H1 (cell line): Measurements from ENCODE around the gene PHRF1. TPM values are rescaled to one million over a fixed set of nuclear protein-coding genes. Genes with fewer than 3 reads are reported as not detected.

Experiments used
- CTCF ChIA-PET: fragments of 300-600 bp; sonication (Branson Sonifier 250); formaldehyde crosslinking; loops from one replicate; lab custom pipeline; 2021; ENCODE audit not compliant: partially characterized antibody; lab: Charles Lee
- POLR2A ChIA-PET: fragments of 300-600 bp; sonication (Branson Sonifier 250); formaldehyde crosslinking; loops from one replicate; lab custom pipeline; 2021; ENCODE audit warnings: inconsistent platforms; ENCODE audit not compliant: partially characterized antibody; lab: Charles Lee
- DNase-seq, 2 experiments: peaks; one replicate each; pipeline versions ENCODE4 v3.0.0 to v3.0.0-alpha.2; 2010 to 2022; ENCODE audit warnings: low spot score in 2 of 2, low read depth in 1 of 2, mixed read lengths in 1 of 2
- FAIRE-seq: peaks from 2 replicates; lab custom pipeline; 2011; peaks lifted over from hg19 to GRCh38; lab: Jason Lieb, UNC
- H2AFZ ChIP-seq: 2 replicates; pipeline ENCODE4 v1.8.1; 2012; ENCODE audit warnings: low read length, inconsistent platforms
- H2AK5ac ChIP-seq: 2 replicates; pipeline ENCODE4 v1.6.1; 2013; ENCODE audit warnings: low read depth, low read length
- H2BK120ac ChIP-seq: replicated peaks from 2 replicates; pipeline ENCODE3; 2013; ENCODE audit warnings: low read depth, low read length, inconsistent platforms
- H2BK12ac ChIP-seq: 2 replicates; pipeline ENCODE4 v1.6.1; 2013; ENCODE audit warnings: low read depth, low read length
- H2BK15ac ChIP-seq: 2 replicates; pipeline ENCODE4 v1.6.1; 2013; ENCODE audit warnings: low read length
- H2BK20ac ChIP-seq: 2 replicates; pipeline ENCODE4 v1.6.1; 2013; ENCODE audit warnings: low read length
- H2BK5ac ChIP-seq: 2 replicates; pipeline ENCODE4 v1.6.1; 2013; ENCODE audit warnings: low read depth, low read length
- H3K14ac ChIP-seq: 2 replicates; pipeline ENCODE4 v1.6.1; 2013; ENCODE audit warnings: inconsistent platforms; ENCODE audit not compliant: insufficient read length
- H3K18ac ChIP-seq: 2 replicates; pipeline ENCODE4 v1.6.1; 2013; ENCODE audit warnings: low read length; ENCODE audit errors: extremely low read depth
- H3K23ac ChIP-seq: 2 replicates; pipeline ENCODE4 v1.6.1; 2013; ENCODE audit warnings: inconsistent platforms; ENCODE audit not compliant: insufficient read length
- H3K23me2 ChIP-seq: 2 replicates; pipeline ENCODE4 v1.6.1; 2013; ENCODE audit warnings: low read depth, low read length
- H3K27ac ChIP-seq: 2 replicates; pipeline ENCODE4 v1.6.1; 2011; ENCODE audit warnings: low read depth, low read length, inconsistent platforms
- H3K27me3 ChIP-seq, 4 experiments: replicated peaks in 1 of 4; 1 replicate in 1 of 4; 2 replicates in 3 of 4; pipeline versions ENCODE4 v1.6.1 to v1.8.1; 2011 to 2013; ENCODE audit warnings: low read length in 3 of 4, mild to moderate bottlenecking in 3 of 4, inconsistent platforms in 2 of 4, mixed read lengths in 2 of 4, moderate library complexity in 1 of 4; ENCODE audit not compliant: control insufficient read depth in 3 of 4, insufficient read depth in 3 of 4; ENCODE audit errors: extremely low read depth in 1 of 4
- H3K36me3 ChIP-seq, 4 experiments: 2 replicates each; pipeline versions ENCODE4 v1.6.1 to v1.8.1; 2011 to 2013; ENCODE audit warnings: mild to moderate bottlenecking in 4 of 4, low read length in 3 of 4, moderate library complexity in 2 of 4, control low read depth in 1 of 4, inconsistent platforms in 1 of 4; ENCODE audit not compliant: insufficient read depth in 4 of 4, control insufficient read depth in 2 of 4
- H3K4ac ChIP-seq: replicated peaks from 2 replicates; pipeline ENCODE3; 2013; ENCODE audit warnings: low read length, low read depth, mixed read lengths, inconsistent platforms; ENCODE audit not compliant: insufficient read length
- H3K4me1 ChIP-seq, 4 experiments: replicated peaks in 1 of 4; 1 replicate in 1 of 4; 2 replicates in 3 of 4; pipeline versions ENCODE4 v1.6.1 to v1.8.1; 2011 to 2013; ENCODE audit warnings: low read length in 3 of 4, inconsistent platforms in 2 of 4, mixed read lengths in 1 of 4; ENCODE audit not compliant: insufficient read depth in 4 of 4, control insufficient read depth in 3 of 4
- H3K4me2 ChIP-seq, 2 experiments: 2 replicates each; pipeline versions ENCODE4 v1.6.1 to v1.8.1; 2011 to 2013; ENCODE audit warnings: low read depth in 2 of 2, low read length in 2 of 2, control low read depth in 1 of 2, inconsistent platforms in 1 of 2, mild to moderate bottlenecking in 1 of 2; ENCODE audit not compliant: insufficient read depth in 1 of 2
- H3K4me3 ChIP-seq, 4 experiments: fragments of 200-600, 300-600 bp in 1 of 4; sonication (generic), shearing (Covaris generic), sonication (Bioruptor Twin) in 1 of 4; 2 replicates each; pipeline versions ENCODE4 v1.5.1 to v1.8.1; 2011 to 2016; ENCODE audit warnings: low read length in 4 of 4, low read depth in 3 of 4, control low read depth in 2 of 4, inconsistent platforms in 2 of 4, mild to moderate bottlenecking in 2 of 4, mixed read lengths in 1 of 4, moderate library complexity in 1 of 4; ENCODE audit not compliant: insufficient read depth in 2 of 4; ENCODE audit errors: extremely low read depth in 1 of 4
- H3K56ac ChIP-seq: replicated peaks from 2 replicates; pipeline ENCODE3; 2013; ENCODE audit warnings: low read depth, mild to moderate bottlenecking, mixed read lengths, low read length, inconsistent platforms; ENCODE audit not compliant: insufficient read length
- H3K79me1 ChIP-seq: 2 replicates; pipeline ENCODE4 v1.6.1; 2013; ENCODE audit warnings: low read depth, low read length, control low read depth
- H3K79me2 ChIP-seq, 2 experiments: 2 replicates each; pipeline versions ENCODE4 v1.6.1 to v1.8.1; 2012 to 2013; ENCODE audit warnings: low read length in 2 of 2, mild to moderate bottlenecking in 2 of 2, inconsistent platforms in 1 of 2; ENCODE audit not compliant: insufficient read depth in 2 of 2, control insufficient read depth in 1 of 2
- H3K9ac ChIP-seq, 4 experiments: replicated peaks in 1 of 4; 1 replicate in 1 of 4; 2 replicates in 3 of 4; pipeline versions ENCODE4 v1.6.1 to v1.8.1; 2011 to 2013; ENCODE audit warnings: low read depth in 3 of 4, low read length in 3 of 4, control low read depth in 2 of 4, mild to moderate bottlenecking in 2 of 4, moderate library complexity in 2 of 4, inconsistent platforms in 1 of 4; ENCODE audit errors: extremely low read depth in 1 of 4
- H3K9me3 ChIP-seq, 2 experiments: 2 replicates each; pipeline versions ENCODE4 v1.6.1 to v1.8.1; 2012 to 2013; ENCODE audit warnings: mild to moderate bottlenecking in 2 of 2, moderate library complexity in 2 of 2, control low read depth in 1 of 2, inconsistent platforms in 1 of 2, low read depth in 1 of 2, low read length in 1 of 2, mixed read lengths in 1 of 2; ENCODE audit not compliant: insufficient read depth in 2 of 2
- H4K20me1 ChIP-seq, 2 experiments: replicated peaks in 1 of 2; 2 replicates each; pipeline versions ENCODE3 to v1.8.1; 2011 to 2013; ENCODE audit warnings: inconsistent platforms in 2 of 2, low read length in 2 of 2, mild to moderate bottlenecking in 1 of 2; ENCODE audit not compliant: insufficient read depth in 2 of 2, control insufficient read depth in 1 of 2
- H4K5ac ChIP-seq: 2 replicates; pipeline ENCODE4 v1.6.1; 2013; ENCODE audit warnings: low read length, low read depth, mixed read lengths, inconsistent platforms; ENCODE audit not compliant: insufficient read length
- H4K8ac ChIP-seq: 2 replicates; pipeline ENCODE4 v1.8.0; 2013; ENCODE audit warnings: mild to moderate bottlenecking, moderate library complexity, low read length, inconsistent platforms; ENCODE audit not compliant: insufficient read depth; ENCODE audit errors: extremely low read depth
- H4K91ac ChIP-seq: replicated peaks from 2 replicates; pipeline ENCODE3; 2013; ENCODE audit warnings: low read length, mixed read lengths, inconsistent platforms; ENCODE audit not compliant: insufficient read length
- ATF3 ChIP-seq: IDR thresholded peaks from 2 replicates; pipeline ENCODE4 v1.6.1; 2011; ENCODE audit warnings: low read depth, mild to moderate bottlenecking, low read length; ENCODE audit not compliant: insufficient read depth
- CBX8 ChIP-seq: fragments of 300-800, 300-1000 bp; sonication (generic); IDR thresholded peaks from 2 replicates; pipeline ENCODE4 v1.7.1; 2016; ENCODE audit warnings: low read depth, low read length, borderline replicate concordance
- RNF2 ChIP-seq: fragments of 200-900, 300-1000 bp; sonication (generic); IDR thresholded peaks from 2 replicates; pipeline ENCODE4 v1.7.1; 2016; ENCODE audit warnings: borderline replicate concordance, low read depth, mild to moderate bottlenecking, antibody characterized with exemption, low read length; ENCODE audit not compliant: poor library complexity, severe bottlenecking; ENCODE audit errors: missing control alignments
- WGBS, 2 experiments: shearing (Covaris generic) in 1 of 2; methylation state at CpG; one replicate each; pipeline versions ENCODE4 v1.1.6 to v1.1.7; 2013 to 2015; ENCODE audit warnings: low lambda C conversion rate in 2 of 2, mixed read lengths in 2 of 2, inconsistent platforms in 1 of 2, low coverage in 1 of 2, missing lambda C conversion rate in 1 of 2; ENCODE audit not compliant: insufficient replicate concordance in 2 of 2, insufficient coverage in 1 of 2, insufficient read length in 1 of 2; ENCODE audit errors: extremely low coverage in 1 of 2, missing lambda C conversion rate in 1 of 2; 5-methylcytosine and 5-hydroxymethylcytosine counted together
- polyA plus RNA-seq, 7 experiments: library from polyadenylated mRNA; depleted of rRNA in 3 of 7; stranded (reverse) in 5 of 7; unstranded in 2 of 7; fragments of >200 nt in 5 of 7; fragments of 200-250 nt in 2 of 7; gene quantifications; 1 replicate in 5 of 7; 2 replicates in 1 of 7; 4 replicates in 1 of 7; pipeline versions ENCODE4 v1.2.1 to v1.2.3, GENCODE V29; 2011 to 2013; ENCODE audit warnings: missing spikeins in 2 of 7, mixed read lengths in 2 of 7
- total RNA-seq: library from RNA; stranded (reverse); fragmentation: NEBNext Ultra II Directional; extraction: Animal tissue kit (Norgen Biotek cat#: 25700); gene quantifications from 2 replicates; pipeline ENCODE4 v1.2.1, GENCODE V29; 2021

PHRF1 gene
- total and polyA plus RNA-seq, 2 of the 8 experiments (the other 6 are each of a cell fraction or from before 2014, with no cell fraction given) = 13.4 to 37.3 TPM

- Histone ChIP-seq H3K23ac (no peak overlapping the region), H2BK120ac (no peak overlapping the region), H3K56ac (no peak overlapping the region), H4K5ac (no peak overlapping the region), H2AK5ac (no peak overlapping the region), H3K4me3 (no peak overlapping the region), H3K9ac (no peak overlapping the region), H3K27ac (no peak overlapping the region), H3K18ac (no peak overlapping the region), H3K36me3 (peaks cover 0 to 15% (median 5%) of the 10 kb centered on the region in 4 experiments; a peak in 5 of 8 replicates), H4K20me1 (peaks cover 0 to 2% of the 10 kb centered on the region in 2 experiments), H2BK5ac (no peak overlapping the region), H4K8ac (no peak overlapping the region), H3K4me1 (no peaks in the 10 kb centered on the region), H3K79me1 (no peaks in the 10 kb centered on the region), H4K91ac (no peak overlapping the region), H3K79me2 (no peaks in the 10 kb centered on the region), H2BK15ac (no peak overlapping the region), H3K4me2 (no peak overlapping the region), H2BK20ac (no peak overlapping the region), H3K27me3 (no peaks in the 10 kb centered on the region), H3K4ac (no peak overlapping the region), H3K23me2 (no peaks in the 10 kb centered on the region), H3K9me3 (no peaks in the 10 kb centered on the region), H2BK12ac (no peak overlapping the region), H3K14ac (no peak overlapping the region), H2AFZ (no peak overlapping the region)
- ChIA-PET POLR2A (interaction anchor here (1.9 kb wide), 1 partner anchor 39 kb away, joined by 5 read pairs; no protein-coding TSS in a partner anchor), CTCF (interaction anchor here (1.0 kb wide), 1 partner anchor 14 kb away, joined by 3 read pairs; no protein-coding TSS in a partner anchor)
- 93% methylated on average over 10 of the region's 10 CpGs; no CpG with 5 or more reads in 1 of the 2 experiments for WGBS, 2 experiments
- FAIRE-seq (no peak), DNase-seq (no peak)
- TF ChIP-seq ATF3 (no peak), RNF2 (no peak), CBX8 (no peak)
Measured at GRCh38 chr11:650482-650881, 74.2 kb downstream of the PHRF1 start.
